ENCODE results near the gene NRXN3.

Gene NRXN3

DNA sequence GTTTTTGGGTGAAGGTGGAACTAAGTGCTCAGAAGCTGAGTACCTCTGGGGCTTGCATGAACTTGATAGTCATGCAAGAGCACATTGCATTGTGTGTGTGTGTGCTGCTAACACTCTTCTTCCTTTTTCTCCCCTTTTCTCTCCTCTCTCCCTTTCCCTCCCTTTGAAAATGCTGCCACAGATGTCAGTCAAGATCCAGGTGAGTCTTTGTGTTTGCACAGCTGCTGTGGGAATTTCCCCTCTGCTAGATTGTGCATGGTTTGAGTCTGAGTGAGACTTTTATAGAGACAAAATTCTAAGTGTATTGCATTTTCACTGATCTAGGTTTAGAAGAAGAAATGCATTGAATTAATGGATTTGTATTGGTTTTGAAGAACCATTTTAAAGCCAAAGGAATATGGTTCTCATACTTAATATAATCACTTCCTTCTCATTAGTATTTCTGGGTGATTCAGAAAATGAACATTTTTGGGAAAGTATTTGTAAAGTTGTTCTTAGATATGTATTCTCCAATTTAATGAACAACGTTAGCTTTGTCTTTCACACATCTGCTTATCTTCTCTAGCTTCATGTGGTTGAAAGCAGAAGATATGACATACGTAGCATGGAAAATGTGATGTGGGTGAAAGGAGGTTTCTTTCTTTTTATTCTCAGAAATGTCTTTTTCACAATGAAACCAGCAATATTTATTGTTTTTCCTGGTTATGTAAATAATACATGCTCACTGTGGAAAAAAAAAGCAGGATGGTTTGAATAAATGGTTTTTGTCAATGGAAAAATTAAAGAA lies 108.5 kb downstream of the NRXN3 start:
- Histone ChIP-seq H3K9ac (ENCODE audit: low read length) (no peak overlapping the region), H3K79me2 (ENCODE audit: insufficient read depth, low read length) (no peaks in the 10 kb centered on the region), H4K20me1 (ENCODE audit: insufficient read depth, low read length) (no peaks in the 10 kb centered on the region), H3K4me2 (ENCODE audit: low read length) (no peak overlapping the region), H3K27ac (ENCODE audit: low read depth, low read length, poor library complexity, severe bottlenecking) (no peak overlapping the region), H3K9me2 (ENCODE audit: low read depth, low read length) (no peaks in the 10 kb centered on the region), H2AFZ (ENCODE audit: low read length) (no peak overlapping the region), H3K4me1 (ENCODE audit: insufficient read depth, low read length, severe bottlenecking) (no peaks in the 10 kb centered on the region), H3K9me3 (ENCODE audit: low read length) (no peaks in the 10 kb centered on the region), H3F3A (ENCODE audit: insufficient read depth, low read length) (no peaks in the 10 kb centered on the region), H3K27me3 (ENCODE audit: insufficient read depth, low read length) (no peaks in the 10 kb centered on the region), H3K4me3 (ENCODE audit: low read depth, low read length, poor library complexity, severe bottlenecking) (no peak overlapping the region), H3K36me3 (ENCODE audit: insufficient read depth, low read length) (no peaks in the 10 kb centered on the region)
- TF ChIP-seq, protein P1, sequence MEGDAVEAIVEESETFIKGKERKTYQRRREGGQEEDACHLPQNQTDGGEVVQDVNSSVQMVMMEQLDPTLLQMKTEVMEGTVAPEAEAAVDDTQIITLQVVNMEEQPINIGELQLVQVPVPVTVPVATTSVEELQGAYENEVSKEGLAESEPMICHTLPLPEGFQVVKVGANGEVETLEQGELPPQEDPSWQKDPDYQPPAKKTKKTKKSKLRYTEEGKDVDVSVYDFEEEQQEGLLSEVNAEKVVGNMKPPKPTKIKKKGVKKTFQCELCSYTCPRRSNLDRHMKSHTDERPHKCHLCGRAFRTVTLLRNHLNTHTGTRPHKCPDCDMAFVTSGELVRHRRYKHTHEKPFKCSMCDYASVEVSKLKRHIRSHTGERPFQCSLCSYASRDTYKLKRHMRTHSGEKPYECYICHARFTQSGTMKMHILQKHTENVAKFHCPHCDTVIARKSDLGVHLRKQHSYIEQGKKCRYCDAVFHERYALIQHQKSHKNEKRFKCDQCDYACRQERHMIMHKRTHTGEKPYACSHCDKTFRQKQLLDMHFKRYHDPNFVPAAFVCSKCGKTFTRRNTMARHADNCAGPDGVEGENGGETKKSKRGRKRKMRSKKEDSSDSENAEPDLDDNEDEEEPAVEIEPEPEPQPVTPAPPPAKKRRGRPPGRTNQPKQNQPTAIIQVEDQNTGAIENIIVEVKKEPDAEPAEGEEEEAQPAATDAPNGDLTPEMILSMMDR (IDR thresholded peaks at IDR 0.05; ENCODE audit: low read length): no peak
- TF ChIP-seq EZH2 (IDR thresholded peaks at IDR 0.05; ENCODE audit: borderline replicate concordance, low read length): no peak

DNA sequence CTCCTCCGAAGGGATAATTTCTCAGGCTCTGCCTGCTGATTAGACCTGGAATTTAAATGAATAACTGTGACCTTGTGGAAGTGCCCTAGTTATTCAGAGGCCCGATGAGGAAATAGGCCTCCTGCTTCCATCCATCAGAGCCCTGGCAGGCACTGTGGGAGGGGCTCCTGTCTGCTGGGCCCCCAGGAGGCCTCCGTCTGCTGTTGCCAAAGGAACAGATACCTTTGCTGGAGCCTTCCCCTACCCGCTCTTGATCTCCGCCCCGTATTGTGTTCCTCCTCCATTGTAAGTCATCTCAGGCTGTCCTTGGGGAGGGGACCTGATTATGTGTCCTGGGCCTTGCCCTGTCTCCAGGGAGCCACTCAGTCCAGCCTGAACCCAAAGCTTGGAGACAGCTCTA lies 112.3 kb downstream of the NRXN3 start:
- Histone ChIP-seq H3K36me3 (ENCODE audit: insufficient read depth, low read length) (no peaks in the 10 kb centered on the region), H3K27me3 (ENCODE audit: insufficient read depth, low read length) (no peaks in the 10 kb centered on the region), H3K4me1 (ENCODE audit: insufficient read depth, low read length, severe bottlenecking) (no peaks in the 10 kb centered on the region), H3K27ac (ENCODE audit: low read depth, low read length, poor library complexity, severe bottlenecking) (no peak overlapping the region), H3F3A (ENCODE audit: insufficient read depth, low read length) (no peaks in the 10 kb centered on the region), H3K4me3 (ENCODE audit: low read depth, low read length, poor library complexity, severe bottlenecking) (no peak overlapping the region), H3K9me3 (ENCODE audit: low read length) (no peaks in the 10 kb centered on the region), H3K9me2 (ENCODE audit: low read depth, low read length) (no peaks in the 10 kb centered on the region), H3K79me2 (ENCODE audit: insufficient read depth, low read length) (no peaks in the 10 kb centered on the region), H3K9ac (ENCODE audit: low read length) (no peak overlapping the region), H4K20me1 (ENCODE audit: insufficient read depth, low read length) (no peaks in the 10 kb centered on the region), H2AFZ (ENCODE audit: low read length) (no peak overlapping the region), H3K4me2 (ENCODE audit: low read length) (no peak overlapping the region)
- no peak for TF ChIP-seq EZH2 (IDR thresholded peaks at IDR 0.05; ENCODE audit: borderline replicate concordance, low read length)
- TF ChIP-seq, protein P1 (IDR thresholded peaks at IDR 0.05; ENCODE audit: low read length): no peak

DNA sequence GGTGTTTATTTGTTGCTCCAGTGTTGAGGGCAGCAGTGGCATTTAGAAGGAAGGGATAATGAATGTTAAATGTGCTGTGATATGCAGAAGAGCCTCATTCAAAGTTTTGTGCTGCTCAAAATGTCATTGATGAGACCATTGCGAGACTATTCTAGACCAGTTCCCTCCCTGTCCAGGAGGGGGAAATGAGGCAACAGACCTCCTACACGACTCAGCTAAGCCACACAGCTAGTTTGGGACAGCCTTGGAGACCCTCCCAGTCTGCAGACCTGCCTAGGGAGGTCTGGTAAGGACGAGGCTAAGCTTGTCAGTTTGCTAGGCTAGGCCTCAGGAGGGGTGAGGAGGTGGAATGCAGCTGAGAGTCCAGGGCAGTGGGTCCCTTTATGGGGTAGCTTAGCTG lies 116.0 kb downstream of the NRXN3 start:
- Histone ChIP-seq H2AFZ (ENCODE audit: low read length) (no peak overlapping the region), H3K4me1 (ENCODE audit: insufficient read depth, low read length, severe bottlenecking) (no peaks in the 10 kb centered on the region)

More for the DNA sequence above, 116.0 kb downstream of the NRXN3 start:
- Histone ChIP-seq H3K79me2 (ENCODE audit: insufficient read depth, low read length) (no peaks in the 10 kb centered on the region), H3K9me3 (ENCODE audit: low read length) (no peaks in the 10 kb centered on the region), H4K20me1 (ENCODE audit: insufficient read depth, low read length) (no peaks in the 10 kb centered on the region), H3K9ac (ENCODE audit: low read length) (no peak overlapping the region), H3K27me3 (ENCODE audit: insufficient read depth, low read length) (no peaks in the 10 kb centered on the region), H3K4me2 (ENCODE audit: low read length) (no peak overlapping the region), H3K4me3 (ENCODE audit: low read depth, low read length, poor library complexity, severe bottlenecking) (no peak overlapping the region), H3K9me2 (ENCODE audit: low read depth, low read length) (no peaks in the 10 kb centered on the region), H3K27ac (ENCODE audit: low read depth, low read length, poor library complexity, severe bottlenecking) (no peak overlapping the region), H3F3A (ENCODE audit: insufficient read depth, low read length) (no peaks in the 10 kb centered on the region), H3K36me3 (ENCODE audit: insufficient read depth, low read length) (no peaks in the 10 kb centered on the region)
- TF ChIP-seq EZH2 (IDR thresholded peaks at IDR 0.05; ENCODE audit: borderline replicate concordance, low read length): no peak
- TF ChIP-seq, protein P1 (IDR thresholded peaks at IDR 0.05; ENCODE audit: low read length): no peak

Data from OCI-LY1 (cell line).